ENCODE data around the gene MBD3L5.
"Not testable (repeated sequence)": the region's sequence is repeated elsewhere in the genome, so short reads cannot be mapped to it uniquely, and the experiment has no call there.

The MBD3L5 gene

GRCh38 chr19:7030278-7030677 is at the start of gene MBD3L5:
Gene MBD3L5 (plus strand): TSS chr19:7030578. CDS start chr19:7030612, 34 bp downstream.
- DNase-seq (ENCODE audit: low spot score): not testable (repeated sequence)

DNA sequence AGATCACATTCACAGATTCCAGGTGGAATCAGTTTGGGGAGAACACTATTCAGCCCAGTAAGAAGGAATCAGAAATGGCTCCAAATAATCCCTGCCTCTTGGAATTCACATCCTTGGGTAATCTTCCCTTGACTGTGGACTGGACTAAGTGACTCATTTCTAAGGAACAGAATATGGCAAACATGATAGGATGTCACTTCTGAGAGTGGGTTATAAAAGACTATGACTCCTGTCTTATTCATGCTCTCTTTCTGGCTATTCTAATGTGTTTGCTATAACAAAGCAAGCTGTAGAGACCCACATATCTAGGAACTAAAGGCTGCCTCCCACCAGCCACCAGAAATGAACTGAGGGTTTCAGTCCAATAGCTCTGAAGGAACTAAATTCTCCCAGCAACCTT is 46.9 kb upstream of the MBD3L5 start:
- no peak for DNase-seq (ENCODE audit: low spot score)

DNA sequence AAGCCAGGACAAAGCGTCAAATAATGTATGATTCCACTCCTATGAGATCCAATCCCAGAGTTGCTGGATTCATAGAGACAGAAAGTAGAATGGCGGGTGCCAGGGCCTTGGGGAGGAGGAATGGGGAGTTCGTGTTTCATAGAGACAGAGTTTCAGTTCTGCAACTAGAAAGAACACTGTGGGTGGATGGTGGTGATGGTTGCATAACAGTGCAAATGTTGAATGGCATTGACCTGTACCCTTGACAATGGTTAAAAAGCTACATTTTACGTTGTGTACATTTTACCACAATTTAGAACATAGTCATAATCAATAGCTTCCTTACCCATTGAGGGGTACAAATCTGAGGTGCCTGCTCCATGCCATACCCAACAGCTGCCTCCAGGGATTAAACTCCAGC is 42.5 kb upstream of the MBD3L5 start:
- DNase-seq (ENCODE audit: low spot score): no peak

GRCh38 chr19:6988257-6988656 is 42.1 kb upstream of the MBD3L5 start:
- DNase-seq (ENCODE audit: low spot score): no peak

- DNase-seq (ENCODE audit: low spot score): no peak
Observed at GRCh38 chr19:6995054-6995453, 35.3 kb upstream of the MBD3L5 start.

DNA sequence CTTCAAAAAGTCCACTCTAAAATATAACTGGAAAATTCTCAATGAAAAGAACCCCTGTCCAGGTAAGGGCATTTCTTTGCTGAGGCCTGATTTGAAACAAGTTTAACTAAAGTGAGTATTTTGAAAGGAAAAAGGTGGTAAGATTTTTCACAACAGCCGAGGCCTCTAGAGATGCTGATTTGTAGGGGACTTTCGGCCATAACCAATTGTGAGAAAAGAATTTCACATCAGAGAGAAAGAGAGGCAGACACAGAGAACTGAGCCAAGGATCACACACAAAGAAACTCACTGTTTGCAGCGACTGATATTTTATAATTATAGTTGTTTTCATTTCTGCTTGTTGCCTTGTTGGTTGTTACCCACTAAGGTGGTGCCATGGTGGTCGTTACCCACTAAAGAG is 33.6 kb upstream of the MBD3L5 start:
- DNase-seq (ENCODE audit: low spot score): no peak

DNA sequence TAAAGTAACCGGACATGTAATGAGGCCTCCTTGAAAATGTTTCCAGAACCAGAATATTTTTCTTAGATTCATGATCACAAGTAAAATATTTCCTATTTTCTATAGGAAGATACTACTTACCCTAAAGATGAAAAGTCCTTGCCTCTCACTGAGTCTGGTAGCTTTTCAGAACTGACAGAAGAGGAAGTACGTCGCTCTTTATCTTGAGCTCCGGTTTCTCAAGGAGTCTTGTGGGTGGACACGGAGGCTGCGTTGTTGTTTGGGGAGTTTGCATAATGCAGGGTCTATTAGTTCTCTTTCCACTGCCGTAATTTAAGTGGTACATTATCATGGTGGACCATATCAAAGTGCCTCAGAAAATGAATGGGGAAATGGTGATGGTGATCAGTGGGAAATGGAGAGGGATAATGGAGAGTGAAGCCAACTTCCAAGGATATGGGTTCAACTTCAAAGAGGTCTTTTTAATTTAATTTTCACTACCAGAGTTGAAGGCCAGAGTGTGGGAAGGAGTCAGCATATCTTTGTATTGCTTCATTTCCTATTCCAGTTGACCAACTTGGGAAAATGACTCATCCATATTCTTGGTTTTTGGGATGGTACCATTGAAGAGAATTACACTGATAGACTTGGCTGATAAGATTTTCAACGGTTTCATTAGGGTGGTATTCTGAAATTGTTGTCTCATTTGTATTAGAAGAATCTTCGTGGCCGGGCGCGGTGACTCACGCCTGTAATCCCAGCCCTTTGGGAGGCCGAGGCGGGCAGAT is 32.5 kb upstream of the MBD3L5 start:
- no peak for DNase-seq (ENCODE audit: low spot score)

DNA sequence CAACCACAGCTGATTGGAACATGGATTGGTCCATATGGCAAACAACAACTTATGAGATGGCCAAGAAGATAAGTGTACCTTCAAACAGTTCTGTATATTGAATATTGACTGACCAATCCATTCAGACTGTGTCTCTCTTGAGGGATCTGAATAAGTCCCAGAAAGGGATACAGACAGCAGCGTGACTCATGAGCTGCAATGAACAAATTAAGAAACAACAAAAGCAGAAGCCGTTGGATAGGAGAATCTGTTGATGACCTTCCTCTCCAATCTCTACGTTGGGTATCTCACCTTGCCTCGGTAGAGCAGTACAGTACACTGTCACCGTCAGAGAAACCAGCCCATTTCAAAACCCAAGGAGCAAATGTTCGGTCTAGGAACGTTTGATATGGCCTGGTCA is 30.4 kb upstream of the MBD3L5 start:
- DNase-seq (ENCODE audit: low spot score): no peak

GRCh38 chr19:7000333-7000732 is 30.0 kb upstream of the MBD3L5 start:
- no peak for DNase-seq (ENCODE audit: low spot score)

GRCh38 chr19:7000816-7001215 is 29.6 kb upstream of the MBD3L5 start:
- DNase-seq (ENCODE audit: low spot score): no peak

DNA sequence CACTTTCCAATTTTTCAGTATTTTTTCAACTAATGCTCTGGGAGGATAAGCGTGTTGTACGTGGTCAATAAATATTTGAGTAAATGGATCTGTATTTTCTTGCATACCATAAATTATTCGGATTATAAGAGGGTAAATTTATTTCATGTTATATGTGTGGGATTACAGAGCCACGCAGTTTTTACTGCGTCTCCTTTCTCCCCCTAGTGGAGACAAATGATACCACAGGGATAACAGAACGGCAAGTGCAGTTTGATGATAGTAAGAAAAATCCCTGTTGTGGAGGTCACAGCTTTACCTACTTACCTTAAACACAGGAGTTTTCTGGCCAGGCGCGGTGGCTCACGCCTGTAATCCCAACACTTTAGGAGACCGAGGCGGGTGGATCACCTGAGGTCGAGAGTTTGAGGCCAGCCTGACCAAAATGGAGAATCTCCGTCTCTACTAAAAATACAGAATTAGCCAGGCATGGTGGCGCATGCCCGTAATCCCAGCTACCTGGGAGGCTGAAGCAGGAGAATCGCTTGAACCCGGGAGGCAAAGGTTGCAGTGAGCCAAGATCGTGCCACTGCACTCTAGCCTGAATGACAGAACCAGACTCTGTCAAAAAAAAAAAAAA is 26.0 kb upstream of the MBD3L5 start:
- DNase-seq (ENCODE audit: low spot score): no peak

DNA sequence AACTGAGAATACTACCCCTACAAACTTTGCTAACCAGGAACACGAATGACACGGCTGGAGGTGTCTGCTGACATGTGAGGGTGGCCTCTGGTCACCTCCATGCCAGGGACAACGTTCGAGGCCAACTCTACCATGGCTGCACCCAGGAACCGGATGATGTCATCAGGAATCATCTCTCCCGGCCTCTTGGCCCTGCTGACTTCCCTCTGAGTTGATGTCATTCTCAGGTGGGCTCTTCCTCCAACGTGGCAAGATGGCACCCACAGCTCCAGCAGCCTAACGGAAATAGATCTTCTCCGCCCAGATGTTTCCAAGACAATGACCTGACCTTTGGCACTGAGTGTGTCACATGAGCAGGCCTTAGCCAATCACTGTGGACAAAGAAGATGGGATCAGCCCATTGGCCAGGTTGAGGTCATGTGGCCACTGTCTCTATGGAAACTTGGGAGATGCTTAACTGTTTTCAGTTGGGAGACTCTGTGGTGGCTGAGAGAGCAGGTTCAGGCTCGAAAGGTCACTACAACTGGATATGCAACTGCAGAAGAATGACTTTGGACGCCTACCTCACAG is 24.2 kb upstream of the MBD3L5 start:
- DNase-seq (ENCODE audit: low spot score): no peak

- no peak for DNase-seq (ENCODE audit: low spot score)
Observed at GRCh38 chr19:7007859-7008258, 22.5 kb upstream of the MBD3L5 start.

GRCh38 chr19:7010722-7011593 is 19.4 kb upstream of the MBD3L5 start:
- DNase-seq (ENCODE audit: low spot score): no peak

- no peak for DNase-seq (ENCODE audit: low spot score)
Observed at GRCh38 chr19:7013678-7014077, 16.7 kb upstream of the MBD3L5 start.

GRCh38 chr19:7018828-7019227 is 11.6 kb upstream of the MBD3L5 start:
- DNase-seq (ENCODE audit: low spot score): no peak

DNA sequence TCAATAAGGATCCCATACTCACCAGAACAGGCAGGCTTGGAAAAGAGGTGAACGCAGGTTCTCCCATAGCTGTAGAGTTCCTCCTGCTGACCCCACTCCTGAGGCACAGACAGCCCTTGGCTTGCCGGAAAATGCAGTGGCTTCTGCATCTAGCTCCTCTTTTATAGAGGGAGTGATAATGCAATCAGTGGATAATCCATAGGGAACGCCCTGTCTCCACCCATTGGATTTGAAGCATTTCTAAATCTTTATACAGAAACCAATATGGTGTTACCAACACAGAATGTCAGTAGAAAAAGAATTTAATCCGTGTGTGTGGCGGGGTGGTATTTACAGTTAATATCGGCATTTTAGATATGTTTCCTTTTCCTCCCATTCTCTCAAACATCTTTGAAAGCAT is 9.0 kb upstream of the MBD3L5 start, which contains the start of gene MBD3L2B:
TSS of gene MBD3L2B (minus strand) at position 101 of the 400 bp plus-strand sequence. CDS start at position 67, 34 bp downstream.
- not testable (repeated sequence) for DNase-seq (ENCODE audit: low spot score)

GRCh38 chr19:7028790-7029189 is 1.6 kb upstream of the MBD3L5 start:
- not testable (repeated sequence) for DNase-seq (ENCODE audit: low spot score)

DNA sequence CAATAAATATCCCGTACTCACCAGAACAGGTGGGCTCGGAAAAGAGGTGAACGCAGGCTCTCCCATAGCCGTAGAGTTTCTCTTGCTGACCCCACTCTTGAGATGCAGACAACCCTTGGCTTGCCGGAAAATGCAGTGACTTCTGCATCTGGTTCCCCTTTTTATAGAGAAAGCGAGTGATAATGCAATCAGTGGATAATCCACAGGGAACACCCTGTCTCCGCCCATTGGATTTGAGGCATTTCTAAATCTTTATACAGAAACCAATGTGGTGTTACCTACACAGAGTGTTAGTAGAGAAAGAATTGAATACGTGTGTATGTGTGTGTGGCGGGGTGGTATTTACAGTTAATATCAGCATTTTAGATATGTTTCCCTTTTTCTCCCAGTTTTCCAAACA is 9.7 kb downstream of the MBD3L5 start, which contains the start of gene MBD3L4:
TSS of gene MBD3L4 (minus strand) at position 101 of the 400 bp plus-strand sequence. CDS start at position 66, 35 bp downstream.
- DNase-seq (ENCODE audit: low spot score): not testable (repeated sequence)

GRCh38 chr19:7041563-7041962 is 11.2 kb downstream of the MBD3L5 start:
- DNase-seq (ENCODE audit: low spot score): not testable (repeated sequence)

DNA sequence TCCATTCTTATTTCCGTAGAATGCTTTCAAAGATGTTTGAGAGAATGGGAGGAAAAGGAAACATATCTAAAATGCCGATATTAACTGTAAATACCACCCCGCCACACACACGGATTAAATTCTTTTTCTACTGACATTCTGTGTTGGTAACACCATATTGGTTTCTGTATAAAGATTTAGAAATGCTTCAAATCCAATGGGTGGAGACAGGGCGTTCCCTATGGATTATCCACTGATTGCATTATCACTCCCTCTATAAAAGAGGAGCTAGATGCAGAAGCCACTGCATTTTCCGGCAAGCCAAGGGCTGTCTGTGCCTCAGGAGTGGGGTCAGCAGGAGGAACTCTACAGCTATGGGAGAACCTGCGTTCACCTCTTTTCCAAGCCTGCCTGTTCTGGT is 18.6 kb downstream of the MBD3L5 start, which contains the start of gene MBD3L2:
TSS of gene MBD3L2 (plus strand) at position 301 of the 400 bp plus-strand sequence. CDS start at position 354, 53 bp downstream.
- DNase-seq (ENCODE audit: low spot score): not testable (repeated sequence)

- DNase-seq (ENCODE audit: low spot score): not testable (repeated sequence)
Observed at GRCh38 chr19:7051421-7051820, 21.0 kb downstream of the MBD3L5 start.
